ENCODE results near the gene TBCCD1. TPM values are rescaled to one million over a fixed set of nuclear protein-coding genes. Genes with fewer than 3 reads are reported as not detected.
"Not testable (repeated sequence)": the region's sequence is repeated elsewhere in the genome, so short reads cannot be mapped to it uniquely, and the experiment has no call there.

The TBCCD1 gene
- polyA plus RNA-seq, 4 donors, result 19.3 to 23.3 (median 19.4) TPM

DNA sequence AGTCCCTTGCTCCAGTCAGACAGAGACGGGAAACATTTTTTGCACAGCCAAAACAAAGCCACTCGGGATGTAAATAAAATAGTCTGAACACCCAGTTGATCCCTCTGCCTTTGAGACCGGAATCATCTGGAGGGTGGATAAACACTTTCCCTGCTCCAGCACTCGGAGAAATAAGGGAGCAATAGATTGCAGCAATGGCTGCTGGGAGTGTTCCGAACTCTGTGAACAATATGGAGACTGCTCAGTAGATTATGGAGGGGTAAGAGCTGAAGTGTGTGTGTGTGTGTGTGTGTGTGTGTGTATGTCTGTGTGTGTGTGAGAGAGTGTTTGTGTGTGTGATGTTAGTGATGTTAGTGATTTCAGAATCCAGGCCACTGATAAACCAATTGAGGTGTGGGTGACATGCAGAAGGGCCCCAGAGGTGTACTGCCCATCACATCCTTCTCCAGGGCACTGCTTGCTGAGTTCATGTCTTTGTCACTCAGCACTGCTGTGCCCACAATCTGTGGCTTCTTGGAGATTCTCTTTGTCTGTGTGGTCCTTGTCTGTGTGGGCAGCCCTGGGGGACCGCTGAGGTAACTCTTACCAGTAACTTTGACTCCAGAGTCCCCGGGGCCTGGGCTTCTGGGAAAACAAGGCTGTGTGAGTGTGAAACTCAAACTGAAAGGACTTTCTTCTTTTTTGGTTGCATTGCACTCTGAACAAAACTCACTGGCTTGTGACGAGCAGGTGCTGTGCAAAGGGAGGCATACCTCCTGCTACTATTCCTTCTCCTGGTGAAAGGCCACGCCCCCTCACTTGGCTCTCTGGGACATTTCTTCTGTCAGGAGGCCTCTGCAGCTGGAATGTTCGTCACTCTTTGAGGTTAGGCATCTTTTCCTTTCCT is 45.9 kb downstream of the TBCCD1 start:
- peak in 1 of 4 donors; percentile 39 for DNase-seq (ENCODE audit: low read depth in 4 of 4, low spot score in 3 of 4)

DNA sequence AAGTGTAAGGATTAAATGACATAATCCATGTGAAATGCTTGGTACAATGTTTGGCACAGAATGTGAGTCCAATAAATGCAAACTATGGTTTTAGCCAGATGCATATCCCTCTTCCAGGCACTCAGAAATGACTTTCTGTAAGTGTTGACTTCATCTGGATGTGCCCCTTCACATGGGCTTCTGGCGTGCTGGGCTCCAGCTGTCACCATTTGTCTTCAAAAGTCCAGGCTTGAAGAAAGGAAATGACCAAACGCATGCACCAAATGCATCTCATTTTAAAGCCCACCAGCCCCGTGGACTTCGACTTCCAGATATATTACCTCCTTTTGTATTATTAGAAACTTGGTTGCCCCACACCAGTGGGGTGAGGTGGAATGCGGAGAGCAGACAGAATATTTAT is 46.7 kb downstream of the TBCCD1 start:
- no peak for DNase-seq (ENCODE audit: low read depth in 4 of 4, low spot score in 3 of 4)

DNA sequence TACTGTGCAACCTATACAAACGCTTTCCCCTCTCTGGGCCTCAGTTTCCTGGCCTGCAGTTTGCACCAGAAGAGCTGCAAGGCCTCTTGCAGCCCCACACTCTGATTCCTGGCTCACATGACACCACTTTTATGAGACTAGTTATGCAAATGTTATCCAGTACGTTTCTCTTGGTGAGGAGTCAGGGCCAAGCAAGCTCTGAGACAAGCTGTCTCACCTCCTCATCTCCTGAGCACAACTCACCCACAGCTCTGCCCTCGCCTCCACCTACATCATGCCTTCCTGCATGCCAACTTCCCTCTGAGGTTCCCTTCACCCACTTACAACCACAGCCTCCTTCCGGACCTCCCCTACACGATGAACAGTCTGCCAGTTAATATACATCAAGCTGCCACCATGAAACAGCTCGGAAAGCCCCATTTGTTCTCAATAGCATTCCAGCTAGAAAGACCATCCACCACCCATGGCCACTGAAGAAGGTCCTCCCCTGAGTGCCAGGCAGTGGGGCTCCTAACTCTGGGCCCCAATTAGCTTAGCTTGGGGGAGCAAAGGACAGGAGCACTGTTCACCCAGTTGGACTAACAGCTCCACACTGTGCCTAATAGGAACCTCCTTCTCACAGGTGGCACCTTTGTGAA is 48.0 kb downstream of the TBCCD1 start:
- DNase-seq (ENCODE audit: low read depth in 4 of 4, low spot score in 3 of 4), result no peak

DNA sequence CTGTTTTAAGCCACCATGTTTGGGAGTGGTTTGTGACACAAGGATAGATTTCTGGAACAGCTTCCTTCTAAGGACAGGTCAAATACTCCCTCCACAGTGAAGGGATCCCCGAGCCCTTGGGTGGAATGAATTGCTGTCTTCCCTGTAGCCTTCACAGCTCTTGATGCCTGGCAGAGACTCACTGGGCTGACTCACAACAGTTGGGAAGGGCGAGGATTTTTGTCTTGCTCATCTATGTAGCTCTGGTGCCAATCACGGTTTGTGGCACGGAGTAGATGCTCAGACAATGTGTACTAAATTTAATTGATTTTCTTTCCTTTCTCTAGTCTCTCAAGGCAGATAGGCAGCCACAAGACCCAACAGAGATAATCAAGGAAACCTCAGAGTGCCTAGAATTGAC is 49.9 kb downstream of the TBCCD1 start:
- DNase-seq (ENCODE audit: low read depth in 4 of 4, low spot score in 3 of 4), result no peak

DNA sequence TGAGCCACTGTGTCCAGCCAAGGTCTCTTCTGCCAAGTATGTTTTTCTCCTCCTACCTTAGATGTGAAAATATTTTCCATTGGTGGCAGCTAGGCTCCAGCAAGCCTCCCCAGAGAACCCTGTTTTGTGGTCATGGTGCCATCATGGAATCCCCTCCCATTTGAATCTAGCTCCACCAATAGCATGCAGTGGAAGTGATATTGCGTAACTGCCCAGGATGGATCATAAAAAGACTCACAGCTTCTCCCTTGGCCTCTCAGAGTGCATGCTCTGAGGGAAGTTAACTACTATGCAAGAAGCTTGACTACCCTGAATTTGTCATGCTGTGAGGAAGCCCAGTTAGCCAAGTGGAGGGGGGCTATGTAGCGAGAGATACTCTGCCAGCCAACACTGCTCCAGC is 50.5 kb downstream of the TBCCD1 start:
- DNase-seq (ENCODE audit: low read depth in 4 of 4, low spot score in 3 of 4), result no peak

DNA sequence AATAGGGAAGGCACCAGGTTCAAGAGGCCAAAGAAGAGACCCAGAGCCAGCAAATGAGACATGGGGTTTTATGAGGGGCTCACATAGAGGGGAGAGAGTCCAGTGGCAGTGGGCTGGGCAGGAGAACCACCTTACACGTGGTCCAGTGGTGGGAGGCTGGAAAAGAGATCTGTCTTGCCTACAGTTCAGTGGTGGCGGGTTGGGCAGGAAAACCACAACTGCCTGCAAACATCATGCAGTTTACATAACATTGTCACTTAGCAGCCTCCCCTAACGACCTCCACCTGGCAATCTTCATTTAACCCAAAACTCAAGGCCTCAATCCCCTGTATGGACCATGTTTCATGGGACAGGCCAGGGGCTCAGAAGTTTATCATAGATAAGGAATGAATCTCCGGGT is 52.0 kb downstream of the TBCCD1 start:
- no peak for DNase-seq (ENCODE audit: low read depth in 4 of 4, low spot score in 3 of 4)

DNA sequence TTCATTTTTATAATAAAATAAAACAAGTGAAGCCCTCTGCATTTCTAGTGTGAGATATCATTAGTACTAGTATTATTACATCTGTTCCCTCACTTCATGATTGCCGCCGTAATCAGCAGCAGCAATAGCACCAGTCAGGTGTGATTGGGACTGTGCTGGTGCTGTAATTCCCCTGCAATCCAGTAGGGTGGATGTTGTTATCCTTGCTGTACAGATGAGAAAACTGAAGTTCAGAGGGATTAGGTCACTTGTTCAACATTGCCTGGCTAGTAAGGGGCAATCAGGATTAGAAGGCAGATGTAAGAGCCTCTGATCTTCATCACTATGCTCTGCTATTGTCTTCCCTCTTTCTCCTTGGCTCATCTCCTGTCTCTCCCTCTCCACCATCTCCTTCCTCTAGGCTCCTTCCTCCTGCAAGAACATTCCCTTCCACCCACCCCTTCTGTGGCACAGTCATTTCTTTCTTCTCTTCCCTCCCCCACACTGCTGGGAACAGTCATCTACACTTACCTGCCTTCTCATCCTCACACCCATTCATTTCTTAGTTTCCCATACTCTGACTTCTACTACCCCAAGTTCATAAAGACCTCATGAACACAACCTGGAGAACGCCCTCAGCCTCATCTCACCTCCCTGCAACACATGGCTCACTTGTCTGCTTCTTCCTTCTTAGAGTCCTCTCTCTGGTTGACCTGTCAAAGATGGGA is 52.7 kb downstream of the TBCCD1 start:
- no peak for DNase-seq (ENCODE audit: low read depth in 4 of 4, low spot score in 3 of 4)

DNA sequence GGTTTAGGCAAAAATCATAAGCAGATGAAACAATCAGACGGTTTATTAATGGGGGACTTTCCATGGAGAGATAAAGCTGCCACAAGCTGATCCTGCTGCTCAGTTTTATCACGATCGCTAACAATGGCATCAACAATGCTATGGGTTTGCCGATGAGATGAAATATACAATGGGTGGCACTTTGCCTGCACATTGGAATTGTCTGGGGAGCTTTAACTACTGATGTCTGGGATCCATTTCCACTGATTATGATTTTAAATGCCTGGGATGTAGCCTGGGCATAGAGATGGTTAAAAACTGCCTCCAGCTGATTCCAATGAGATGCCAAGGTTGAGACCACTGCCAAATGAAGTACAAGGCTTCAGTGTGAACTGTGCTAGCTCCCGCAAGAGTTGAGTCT is 53.8 kb downstream of the TBCCD1 start:
- DNase-seq (ENCODE audit: low read depth in 4 of 4, low spot score in 3 of 4), result no peak

DNA sequence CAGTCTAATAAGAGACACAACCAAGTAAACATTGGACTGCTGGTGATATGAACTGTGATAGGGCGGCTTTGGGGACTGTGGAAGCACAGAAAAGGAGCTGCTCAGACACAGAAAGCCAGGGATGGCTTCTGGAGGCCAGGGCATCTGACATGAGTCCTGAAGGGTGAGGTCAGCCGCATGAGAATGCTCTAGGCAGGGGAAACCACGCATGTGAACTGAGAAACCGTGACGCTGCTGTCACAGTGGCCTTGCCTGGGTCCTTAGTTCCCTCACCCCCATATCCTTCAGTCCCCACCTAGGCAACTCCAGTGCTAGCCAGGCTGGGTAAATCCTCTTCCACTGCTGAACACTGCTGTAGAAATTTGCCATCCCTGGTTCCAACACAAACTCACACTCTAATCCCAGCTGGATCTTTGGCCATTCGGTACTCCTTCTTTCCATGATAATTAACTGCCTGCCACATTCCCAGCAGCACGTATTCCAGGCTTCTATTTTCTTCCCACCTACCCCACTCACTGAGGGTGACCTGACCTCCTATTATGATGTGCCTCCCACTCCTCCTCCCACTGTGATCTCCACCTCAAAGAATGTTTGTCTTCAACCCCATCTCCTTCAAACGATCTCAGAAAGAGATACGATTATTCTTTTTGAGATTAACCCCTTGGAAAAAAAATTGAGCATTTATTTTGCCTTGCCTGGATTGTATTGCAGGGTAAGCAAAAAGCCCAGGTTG is 54.4 kb downstream of the TBCCD1 start:
- DNase-seq (ENCODE audit: low read depth in 4 of 4, low spot score in 3 of 4), result no peak

DNA sequence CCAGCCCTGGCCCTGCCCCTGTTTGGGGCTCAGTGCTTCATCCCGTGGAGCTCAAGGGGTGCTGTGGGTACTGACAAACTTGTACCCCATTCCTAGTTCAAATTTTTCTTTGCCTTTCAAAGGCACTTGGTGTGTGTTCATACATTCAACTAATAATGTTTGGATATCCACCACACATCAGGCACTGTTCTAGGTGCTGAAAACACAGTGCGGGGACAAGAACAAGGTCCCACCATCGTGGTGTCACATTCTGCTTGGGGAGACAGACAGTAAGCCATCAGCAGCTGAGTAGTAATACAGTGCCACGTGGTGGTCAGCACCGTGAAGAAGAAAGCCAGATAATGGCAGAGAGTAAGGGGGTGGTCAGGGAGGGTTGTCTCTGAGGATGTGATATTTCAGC is 55.4 kb downstream of the TBCCD1 start:
- DNase-seq (ENCODE audit: low read depth in 4 of 4, low spot score in 3 of 4), result no peak

DNA sequence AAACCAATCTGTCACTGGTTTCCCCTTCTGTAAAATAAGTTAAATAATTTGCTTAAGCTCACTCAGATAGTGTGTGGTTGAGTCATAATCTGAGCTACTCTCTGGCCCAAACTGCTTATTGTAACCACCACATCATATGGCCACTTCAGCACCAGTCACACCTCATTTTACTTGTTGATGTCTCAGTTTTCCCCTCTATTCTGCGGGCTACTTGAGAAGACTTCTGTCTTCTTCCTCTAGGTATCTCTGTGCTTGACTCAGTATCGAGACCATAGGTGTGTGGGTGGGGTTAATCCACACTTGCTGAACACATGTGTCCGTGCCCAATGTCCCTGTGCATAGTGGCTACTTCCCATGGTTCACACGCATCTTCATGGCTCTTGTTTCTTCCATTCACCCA is 55.9 kb downstream of the TBCCD1 start:
- no peak for DNase-seq (ENCODE audit: low read depth in 4 of 4, low spot score in 3 of 4)

DNA sequence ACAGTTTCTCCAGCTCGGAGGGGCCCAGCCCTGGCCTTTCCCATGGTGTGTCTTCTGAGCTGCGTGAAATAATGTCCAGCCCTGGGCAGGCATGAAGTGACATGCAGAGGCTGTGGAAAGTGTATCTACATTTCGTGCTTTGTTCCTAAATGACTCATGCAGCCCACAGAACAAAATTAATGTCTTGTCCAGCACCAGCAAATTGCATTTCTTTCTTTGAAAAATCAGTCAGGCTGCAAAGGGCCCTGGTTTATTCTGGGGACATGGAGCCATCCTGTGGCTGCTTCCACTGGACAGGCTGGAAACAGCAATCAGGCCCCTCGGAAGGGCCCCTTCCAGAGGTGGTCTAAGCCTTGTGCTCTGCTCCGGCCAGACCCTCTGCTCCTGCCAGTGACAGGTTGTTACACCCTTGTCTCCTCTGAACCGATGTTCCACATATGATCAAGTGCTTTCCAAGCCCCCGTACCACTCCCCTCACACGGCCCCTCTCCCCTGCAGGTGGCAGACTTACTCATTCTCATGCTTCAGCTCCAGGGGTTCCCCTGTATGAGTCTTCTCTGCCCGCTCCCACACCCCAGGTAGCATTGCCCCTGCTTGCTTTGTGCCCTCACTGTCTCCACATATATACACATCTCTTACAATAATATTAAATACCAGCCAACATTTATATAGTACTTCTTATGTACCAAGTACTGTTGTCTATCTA is 56.6 kb downstream of the TBCCD1 start:
- DNase-seq (ENCODE audit: low read depth in 4 of 4, low spot score in 3 of 4), result no peak

DNA sequence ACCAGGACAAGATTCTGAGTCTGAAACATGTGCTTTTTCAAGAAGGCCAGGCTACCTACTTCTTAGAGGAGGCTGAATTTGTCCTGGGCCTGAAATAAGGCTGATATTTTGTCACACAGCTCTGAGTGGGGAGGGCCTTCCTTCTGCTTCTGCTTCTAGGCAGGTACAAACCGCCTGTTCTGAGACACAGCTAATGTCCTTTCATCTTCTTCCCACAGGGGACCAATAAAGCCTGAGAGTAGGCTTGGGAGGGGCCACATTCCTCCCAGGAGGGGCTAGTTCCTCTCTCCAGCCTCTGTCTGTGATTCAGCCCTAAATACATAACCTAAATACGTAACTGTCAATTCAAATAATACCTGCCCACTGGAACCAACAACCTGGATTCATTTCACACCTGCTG is 57.7 kb downstream of the TBCCD1 start:
- DNase-seq (ENCODE audit: low read depth in 4 of 4, low spot score in 3 of 4), result no peak

DNA sequence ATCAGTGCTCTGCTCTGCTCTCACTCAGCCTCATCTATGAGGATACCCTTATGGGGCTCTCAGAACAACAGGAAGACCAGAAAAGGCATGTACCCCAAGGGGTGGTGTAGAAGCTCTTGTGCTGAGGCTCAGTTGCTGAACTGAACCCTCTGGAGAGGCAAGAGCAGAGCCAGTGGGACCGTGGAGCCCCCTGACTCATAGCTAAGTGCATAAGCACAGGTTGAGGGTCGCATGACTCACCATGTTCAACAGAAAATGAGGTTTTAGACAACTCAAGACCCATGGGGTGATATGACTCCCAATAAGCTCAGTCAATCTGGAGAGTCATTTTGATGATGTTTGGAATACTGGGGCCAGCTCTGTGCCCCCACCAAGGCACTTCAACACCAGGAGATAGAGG is 60.3 kb downstream of the TBCCD1 start:
- no peak for DNase-seq (ENCODE audit: low read depth in 4 of 4, low spot score in 3 of 4)

DNA sequence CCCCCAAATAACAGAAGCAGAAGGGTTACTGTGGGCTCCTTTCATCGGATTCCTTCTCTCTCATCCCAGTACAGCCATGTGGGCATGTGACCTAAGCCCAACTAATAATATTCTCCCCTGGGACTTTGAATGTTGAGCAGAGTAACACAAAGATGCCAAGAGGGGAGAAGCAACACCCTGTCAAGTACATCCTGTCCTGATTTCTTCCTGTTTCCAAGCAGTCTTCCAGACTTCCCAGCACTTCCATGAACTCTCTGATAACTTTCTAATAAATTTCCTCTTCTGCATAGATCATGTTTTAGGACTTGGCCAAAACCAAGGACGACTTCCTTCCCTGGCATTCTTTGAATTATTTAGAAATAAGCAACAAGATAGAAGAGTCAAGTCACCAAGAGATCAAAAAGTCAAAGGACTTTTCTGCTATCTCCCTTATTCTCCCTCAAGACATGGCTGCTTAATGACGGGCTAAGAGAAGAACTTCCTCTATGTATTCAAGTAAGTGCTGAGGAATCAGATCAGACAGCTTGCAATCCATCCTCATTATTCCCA is 60.9 kb downstream of the TBCCD1 start:
- no peak for DNase-seq (ENCODE audit: low read depth in 4 of 4, low spot score in 3 of 4)

DNA sequence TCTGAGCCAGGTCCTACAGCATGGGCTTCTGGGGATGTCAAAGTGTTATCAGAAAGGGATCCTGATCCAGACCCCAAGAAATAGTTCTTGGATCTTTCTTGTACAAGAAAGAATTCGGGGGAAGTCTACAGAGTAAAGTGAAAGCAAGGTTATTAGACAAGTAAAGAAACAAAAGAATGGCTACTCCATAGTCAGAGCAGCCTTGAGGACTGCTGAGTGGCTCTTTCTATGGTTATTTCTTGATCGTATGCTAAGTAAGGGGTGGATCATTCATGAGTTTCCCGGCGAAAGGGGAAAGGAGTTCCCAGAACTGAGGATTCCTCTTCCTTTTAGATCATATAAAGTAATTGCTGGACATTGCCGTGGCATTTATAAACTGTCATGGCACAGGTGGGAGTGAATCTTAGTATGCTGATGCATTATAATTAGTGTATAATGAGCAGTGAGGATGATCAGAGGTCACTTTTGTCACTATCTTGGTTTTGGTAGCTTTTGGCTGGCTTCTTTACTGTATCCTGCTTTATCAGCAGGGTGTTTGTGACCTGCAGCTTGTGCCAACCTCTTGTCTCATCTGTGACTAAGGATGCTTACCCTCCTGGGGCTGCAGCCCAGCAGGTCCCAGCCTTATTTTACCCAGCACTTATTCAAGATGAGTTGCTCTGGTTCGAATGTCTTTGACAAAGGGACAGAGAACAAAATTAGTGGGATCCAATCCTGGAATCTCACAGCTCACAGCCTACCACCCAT is 64.0 kb downstream of the TBCCD1 start:
- no peak for DNase-seq (ENCODE audit: low read depth in 4 of 4, low spot score in 3 of 4)

DNA sequence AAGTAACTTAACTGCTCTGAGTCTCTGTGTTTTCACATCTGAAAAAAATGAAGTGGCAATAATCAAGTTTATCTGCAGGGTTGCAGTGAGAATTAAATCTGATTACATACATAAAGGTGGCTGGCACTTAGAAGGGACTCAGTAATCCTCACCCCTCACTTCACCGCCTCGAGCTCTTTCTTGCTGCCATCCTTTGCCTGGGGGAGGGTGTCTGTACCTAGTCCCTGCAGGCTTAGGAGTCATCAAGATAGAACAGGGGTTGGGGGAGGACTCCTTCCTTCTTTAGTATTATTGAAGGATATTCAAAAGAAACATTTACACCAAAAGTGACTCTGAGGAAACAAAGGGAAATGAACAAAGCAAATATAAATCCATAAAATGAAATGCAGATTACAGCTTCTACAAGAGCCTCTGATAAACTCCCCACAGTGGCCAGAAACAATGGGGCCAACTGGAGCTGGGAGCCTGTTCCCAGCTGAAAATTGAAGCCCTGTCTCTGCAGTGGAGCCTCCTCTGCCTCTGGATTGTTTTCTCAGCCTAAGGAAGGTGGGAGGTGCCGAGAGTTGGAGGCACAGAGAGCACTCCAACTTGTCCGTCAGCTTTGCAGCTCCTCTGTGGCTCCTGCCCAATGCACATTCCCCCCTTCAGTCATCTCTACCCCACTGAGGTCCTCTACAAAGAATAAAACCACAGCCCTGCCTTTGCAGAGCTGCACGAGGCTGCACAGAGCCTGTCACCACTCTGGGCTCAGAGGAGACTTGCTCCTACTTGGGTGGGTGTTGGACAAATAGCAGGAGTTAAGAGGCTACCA is 64.8 kb downstream of the TBCCD1 start:
- no peak for DNase-seq (ENCODE audit: low read depth in 4 of 4, low spot score in 3 of 4)

DNA sequence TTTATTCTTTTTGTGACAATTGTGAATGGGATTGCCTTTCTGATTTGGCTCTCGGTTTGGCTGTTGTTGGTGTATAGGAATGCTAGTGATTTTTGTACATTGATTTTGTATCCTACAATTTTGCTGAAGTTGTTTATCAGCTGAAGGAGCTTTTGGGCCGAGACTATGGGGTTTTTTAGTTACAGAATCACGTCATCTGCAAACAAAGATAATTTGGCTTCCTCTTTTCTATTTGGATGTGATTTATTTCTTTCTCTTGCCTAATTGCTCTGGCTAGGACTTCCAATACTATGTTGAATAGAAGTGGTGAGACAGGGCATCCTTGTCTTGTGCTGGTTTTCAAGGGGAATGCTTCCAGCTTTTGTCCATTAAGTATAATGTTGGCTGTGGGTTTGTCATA is 67.2 kb downstream of the TBCCD1 start:
- DNase-seq (ENCODE audit: low read depth in 4 of 4, low spot score in 3 of 4), result not testable (repeated sequence)

Data from left renal pelvis (tissue), 4 donors.